NK-92 (cell line): Measurements from ENCODE around the gene DMKN.
"Not testable (repeated sequence)": the region's sequence is repeated elsewhere in the genome, so short reads cannot be mapped to it uniquely, and the experiment has no call there.

Source experiments
- DNase-seq: peaks from one replicate; lab custom pipeline; 2025; ENCODE audit not compliant: unreplicated experiment; lab: John Stamatoyannopoulos, UW

Gene DMKN

DNA sequence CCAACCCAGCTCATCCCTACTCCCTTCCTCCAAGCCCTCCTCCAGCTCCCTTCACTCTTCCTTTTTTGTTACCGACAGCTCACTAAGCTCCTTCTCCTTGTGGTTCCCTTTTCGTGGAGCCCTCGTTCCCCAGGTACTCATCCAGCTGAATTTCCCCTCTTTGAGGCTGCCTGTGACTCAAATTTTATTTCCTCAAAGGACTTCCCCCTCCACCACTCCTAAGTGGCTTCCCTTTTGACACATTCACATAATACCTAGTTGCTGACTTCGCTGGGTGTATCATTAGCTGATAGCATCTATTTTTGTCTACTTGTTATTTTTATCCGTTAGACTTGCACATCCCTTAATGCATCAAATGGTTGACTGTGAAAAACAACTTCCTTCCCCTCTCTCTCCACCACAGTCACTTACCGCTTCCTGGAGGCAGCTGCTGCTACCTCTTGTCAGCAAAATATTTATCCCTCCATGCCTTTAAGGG is 50.9 kb downstream of the DMKN start:
- no peak for DNase-seq

GRCh38 chr19:35461788-35462187 is 51.7 kb downstream of the DMKN start:
- DNase-seq, result not testable (repeated sequence)

DNA sequence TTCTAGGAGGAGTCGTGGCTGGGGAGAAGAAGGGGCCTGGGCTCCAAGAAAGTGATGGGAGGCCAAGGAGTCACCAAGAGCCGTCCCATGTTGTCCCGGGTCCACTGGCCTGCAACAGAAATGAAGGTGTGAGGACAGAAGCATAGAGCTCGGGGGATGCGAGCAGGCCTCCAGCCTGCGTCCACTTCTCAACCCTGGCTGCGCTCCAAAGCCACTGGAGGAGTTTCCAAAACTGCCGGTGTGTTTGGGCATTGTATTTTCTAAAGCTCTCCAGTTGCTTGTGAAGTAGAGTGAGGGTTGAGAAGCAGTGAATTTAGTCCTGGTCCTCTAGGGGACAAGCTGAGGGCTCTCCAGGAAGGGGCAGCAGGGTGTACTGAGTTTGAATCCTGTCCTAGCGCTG is 52.4 kb downstream of the DMKN start:
- DNase-seq, result no peak

GRCh38 chr19:35460608-35461007 is 52.8 kb downstream of the DMKN start:
- no peak for DNase-seq

GRCh38 chr19:35459414-35460082 is 53.9 kb downstream of the DMKN start:
- DNase-seq, result no peak

DNA sequence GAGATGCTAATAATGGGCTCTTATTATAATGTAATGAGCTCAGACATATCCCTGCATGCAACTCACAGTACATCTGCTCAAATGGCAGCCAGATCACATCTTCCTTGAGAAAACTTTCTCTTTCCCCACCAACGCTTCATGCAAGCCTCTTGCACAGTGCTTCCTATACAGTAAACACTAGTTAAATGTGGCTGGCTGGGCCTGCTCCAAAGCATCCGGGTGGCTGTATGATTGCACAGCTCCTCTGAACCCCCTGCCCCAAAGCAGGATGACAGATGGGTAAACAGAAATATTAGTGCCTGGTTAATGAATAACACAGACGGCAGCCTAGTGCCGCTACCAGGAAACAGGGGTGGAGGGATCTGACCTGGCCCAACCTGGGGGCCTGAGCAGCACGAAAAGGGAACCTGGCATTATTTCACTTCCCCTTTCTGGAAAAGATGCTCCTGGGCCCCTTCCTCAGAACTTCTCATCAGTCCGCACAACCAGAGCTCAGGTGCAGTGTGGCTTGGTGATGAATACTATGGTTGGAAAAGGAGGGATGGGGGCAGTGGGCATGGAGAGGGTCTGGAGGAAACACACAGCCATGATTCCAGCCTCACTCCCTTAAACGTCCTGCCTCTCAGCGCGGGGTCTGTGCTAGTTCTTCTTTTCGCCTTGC is 54.6 kb downstream of the DMKN start:
- no peak for DNase-seq

- no peak for DNase-seq
Measured at GRCh38 chr19:35458192-35458591, 55.3 kb downstream of the DMKN start.

DNA sequence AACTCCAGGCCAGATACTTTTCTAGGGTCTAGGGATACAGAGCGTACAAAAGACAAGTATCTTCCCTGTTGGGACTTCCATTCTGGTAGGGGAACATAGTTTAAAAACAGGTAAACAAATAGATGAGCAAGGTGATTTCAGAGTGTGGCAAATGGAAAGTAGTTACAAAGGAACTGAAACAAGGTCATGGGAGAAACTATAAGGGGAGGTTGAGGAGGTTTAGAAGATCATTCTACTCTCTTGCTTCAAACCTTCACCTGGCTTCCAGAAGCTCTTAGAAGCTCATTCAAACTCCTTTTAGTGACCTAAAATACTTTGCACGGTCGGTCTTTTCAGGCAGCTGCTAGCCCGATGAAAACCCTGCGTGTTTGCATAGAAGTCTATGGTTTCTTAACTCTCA is 56.3 kb downstream of the DMKN start:
- no peak for DNase-seq

DNA sequence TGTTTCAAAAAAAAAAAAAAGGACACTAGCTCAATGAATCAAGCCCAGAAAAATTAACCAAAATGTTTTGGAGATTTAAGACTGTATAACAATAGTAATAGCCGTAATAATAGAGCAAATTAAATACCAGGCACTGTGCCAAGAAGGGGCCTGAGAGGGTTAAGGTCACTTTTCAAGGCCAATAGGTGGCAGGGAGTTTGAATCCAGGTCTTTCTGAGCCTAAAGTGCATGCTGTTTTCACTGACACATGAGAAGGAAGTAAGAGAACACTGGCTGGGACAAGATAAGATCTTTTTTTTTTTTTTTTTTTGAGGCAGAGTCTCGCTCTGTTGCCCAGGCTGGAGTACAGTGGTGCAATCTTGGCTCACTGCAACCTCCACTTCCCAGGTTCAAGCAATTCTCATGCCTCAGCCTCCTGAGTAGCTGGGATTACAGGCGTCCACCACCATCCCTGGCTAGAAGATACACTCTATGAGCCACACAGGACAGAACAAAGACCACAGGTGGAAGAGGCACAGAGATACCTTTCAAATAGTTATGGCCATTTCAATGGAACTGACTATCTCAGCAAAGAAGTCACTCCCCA is 57.7 kb downstream of the DMKN start:
- DNase-seq, result no peak

DNA sequence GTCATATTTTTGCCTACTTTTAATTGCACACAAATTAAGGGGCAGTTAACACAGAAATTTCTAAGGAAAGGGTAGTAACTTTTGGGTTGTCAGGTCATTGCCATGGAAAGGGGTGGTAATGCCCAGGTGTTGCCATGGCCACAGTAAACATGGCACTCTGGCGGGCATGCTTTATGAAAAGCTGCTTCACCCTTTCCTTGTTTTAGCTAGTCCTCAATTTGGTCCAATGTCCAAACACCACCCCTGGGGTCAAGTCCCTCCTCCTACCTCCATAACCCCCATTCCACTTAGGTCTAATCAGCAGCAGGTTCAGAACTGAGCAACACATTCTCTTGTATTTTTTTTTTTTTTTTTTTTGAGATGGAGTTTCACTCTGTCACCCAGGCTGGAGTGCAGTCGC is 58.8 kb downstream of the DMKN start:
- DNase-seq, result no peak

DNA sequence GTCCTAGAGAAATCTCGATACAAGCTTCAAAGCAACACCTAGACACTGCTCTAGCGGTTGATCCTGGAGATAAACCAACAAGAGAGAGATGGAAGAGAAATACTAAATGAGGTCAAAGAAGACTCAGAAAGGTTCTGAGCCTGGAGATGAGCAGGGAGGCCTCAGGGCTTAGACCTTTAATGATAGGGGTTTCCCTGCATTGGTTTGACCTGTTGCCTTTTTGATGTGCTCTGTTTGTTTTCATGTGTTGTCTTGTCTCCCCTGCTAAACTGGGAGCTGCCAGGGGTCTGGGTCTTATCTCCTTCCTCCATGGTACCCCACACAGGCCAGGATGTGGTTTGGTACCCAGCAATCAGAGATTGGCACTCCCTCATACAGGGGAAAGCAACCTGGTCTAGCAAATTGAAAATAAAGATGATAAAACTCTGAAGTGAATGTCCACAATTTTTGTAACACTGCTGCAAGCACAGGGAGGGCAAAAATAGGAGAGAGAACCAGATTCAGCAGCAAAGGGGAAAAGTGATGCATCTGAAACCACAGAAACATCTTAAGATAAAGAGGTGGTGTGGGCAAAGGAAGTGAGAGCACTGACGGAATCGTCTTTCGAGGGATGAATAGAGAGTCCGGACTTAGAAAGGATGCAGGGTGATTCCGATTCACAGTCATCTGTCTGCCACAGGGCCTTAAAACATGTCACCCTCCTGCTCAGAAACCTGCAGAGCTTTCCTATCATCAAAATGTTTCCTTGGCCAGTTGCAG is 61.9 kb downstream of the DMKN start:
- DNase-seq, result no peak

GRCh38 chr19:35449359-35450043 is 63.9 kb downstream of the DMKN start:
- no peak for DNase-seq

DNA sequence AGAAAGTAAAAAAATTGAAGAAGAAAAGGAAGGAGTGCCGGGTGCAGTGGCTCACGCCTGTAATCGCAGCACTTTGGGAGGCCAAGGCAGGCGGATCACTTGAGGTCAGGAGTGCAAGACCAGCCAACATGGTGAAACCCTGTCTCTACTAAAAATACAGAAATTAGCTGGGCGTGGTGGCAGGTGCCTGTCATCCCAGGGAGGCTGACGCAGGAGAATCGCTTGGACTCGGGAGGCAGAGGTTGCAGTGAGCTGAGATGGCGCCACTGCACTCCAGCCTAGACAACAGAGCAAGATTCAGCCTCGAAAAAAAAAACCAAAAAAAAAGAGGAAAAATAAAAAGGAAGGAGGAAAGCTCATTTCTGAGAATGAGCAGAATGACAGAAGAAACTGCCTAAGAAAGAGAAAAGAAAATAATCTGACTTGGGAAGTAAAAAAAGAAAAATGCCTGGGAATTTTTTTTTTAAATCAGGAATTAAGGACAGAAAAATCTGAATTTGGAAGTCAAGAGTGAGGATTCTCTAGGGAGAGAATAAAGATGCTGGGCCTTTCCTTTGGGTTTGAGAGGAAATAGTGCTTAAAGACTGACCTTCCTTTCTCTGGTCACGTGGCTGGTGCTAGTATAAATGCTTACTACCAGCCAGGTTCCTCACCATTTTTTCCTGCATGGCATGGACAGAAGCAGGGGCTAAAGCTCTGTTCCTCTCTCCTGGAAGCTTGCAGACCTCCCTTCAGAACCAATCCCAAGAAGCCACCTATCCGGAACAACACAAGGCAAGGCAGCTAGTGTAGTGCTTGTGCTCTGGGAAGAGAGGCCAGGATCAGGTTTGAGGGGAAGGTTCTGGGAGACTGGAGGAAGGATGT is 65.6 kb downstream of the DMKN start, which contains the start of gene FFAR2:
TSS of gene FFAR2 (plus strand) at position 652 of the 864 bp plus-strand sequence. CDS start 1,458 bp downstream, outside the sequence.
- no peak for DNase-seq
